Endodermal cell (in vitro differentiated cells): ENCODE data around the gene GAL3ST2. TPM values are rescaled to one million over a fixed set of nuclear protein-coding genes. Genes with fewer than 3 reads are reported as not detected.
A peak's percentile ranks its signal among the peaks of the same experiment; 100 is the strongest.

ENCODE experiments used
- DNase-seq: peaks from one replicate; pipeline ENCODE4 v3.0.0-alpha.2; 2017
- H3K27ac ChIP-seq: 2 replicates; pipeline ENCODE4 v1.5.1; 2013; ENCODE audit warnings: mild to moderate bottlenecking, low read depth, low read length, moderate library complexity
- H3K27me3 ChIP-seq: 2 replicates; pipeline ENCODE4 v1.6.1; 2013; ENCODE audit warnings: mild to moderate bottlenecking, low read length, moderate library complexity; ENCODE audit not compliant: insufficient read depth, control insufficient read depth, poor library complexity, severe bottlenecking
- H3K36me3 ChIP-seq: 2 replicates; pipeline ENCODE4 v1.7.0; 2013; ENCODE audit warnings: mild to moderate bottlenecking, low read length, moderate library complexity; ENCODE audit not compliant: control insufficient read depth, insufficient read depth
- H3K4me1 ChIP-seq: one replicate; pipeline ENCODE4 v1.7.0; 2013; ENCODE audit warnings: low read length; ENCODE audit not compliant: control insufficient read depth, insufficient read depth
- H3K4me3 ChIP-seq: 2 replicates; pipeline ENCODE4 v1.5.1; 2013; ENCODE audit warnings: mild to moderate bottlenecking, low read length, moderate library complexity
- H3K9ac ChIP-seq: 2 replicates; pipeline ENCODE4 v1.6.1; 2013; ENCODE audit warnings: mild to moderate bottlenecking, low read length, moderate library complexity; ENCODE audit not compliant: poor library complexity, severe bottlenecking; ENCODE audit errors: extremely low read depth
- H3K9me3 ChIP-seq: 2 replicates; pipeline ENCODE4 v1.6.1; 2013; ENCODE audit warnings: mild to moderate bottlenecking, low read length, moderate library complexity; ENCODE audit not compliant: control insufficient read depth
- H3K27ac Mint-ChIP-seq: 2 replicates; pipeline ENCODE4 v1.8.0; 2020; ENCODE audit warnings: mixed read lengths
- H3K27me3 Mint-ChIP-seq: 2 replicates; pipeline ENCODE4 v1.8.0; 2021; ENCODE audit warnings: mild to moderate bottlenecking, mixed read lengths; ENCODE audit not compliant: insufficient read depth
- H3K36me3 Mint-ChIP-seq: 2 replicates; pipeline ENCODE4 v1.8.0; 2020; ENCODE audit warnings: low read depth, mixed read lengths
- H3K4me1 Mint-ChIP-seq: 2 replicates; pipeline ENCODE4 v1.8.0; 2020; ENCODE audit warnings: mixed read lengths
- H3K4me3 Mint-ChIP-seq: 2 replicates; pipeline ENCODE4 v1.8.0; 2020; ENCODE audit warnings: mild to moderate bottlenecking, moderate library complexity, mixed read lengths
- H3K9me3 Mint-ChIP-seq: 2 replicates; pipeline ENCODE4 v1.8.0; 2020; ENCODE audit warnings: mild to moderate bottlenecking, mixed read lengths
- CTCF ChIP-seq: fragments of 200-600 bp; sonication (generic); conservative IDR thresholded peaks from 2 replicates; pipeline ENCODE4 v1.5.0; 2021; ENCODE audit warnings: antibody characterized with exemption, mild to moderate bottlenecking
- WGBS, 2 experiments: methylation state at CpG; one replicate each; pipeline versions ENCODE4 v1.1.5 to v1.1.7; 2013; ENCODE audit warnings: missing lambda C conversion rate in 2 of 2, mixed read lengths in 1 of 2; ENCODE audit not compliant: insufficient coverage in 1 of 2, insufficient read length in 1 of 2; 5-methylcytosine and 5-hydroxymethylcytosine counted together
- total RNA-seq, 2 donors: library from RNA; stranded (reverse); fragmentation: NEBNext Ultra II Directional in 1 of 2; extraction: Animal tissue kit (Norgen Biotek cat#: 25700) in 1 of 2; gene quantifications; 2 replicates in 1 of 2; 3 replicates in 1 of 2; pipeline ENCODE4 v1.2.1, GENCODE V29; 2021

The GAL3ST2 gene
- total RNA-seq, 2 donors from 2014 or later = 0.57 to 0.91 TPM

- 85 to 88% methylated on average over 7 to 20 of the region's 20 CpGs for WGBS, 2 experiments
- H3K4me1 Mint-ChIP-seq = peaks cover 4% of the 10 kb centered on the region
- DNase-seq = peak; percentile 38
Measured at GRCh38 chr2:241813644-241814392, 37.2 kb downstream of the GAL3ST2 start.

GRCh38 chr2:241814393-241814642 is 37.7 kb downstream of the GAL3ST2 start:
- Mint-ChIP-seq H3K27me3 (no peaks in the 10 kb centered on the region), H3K4me1 (peaks cover 4% of the 10 kb centered on the region), H3K27ac (no peak overlapping the region), H3K9me3 (no peaks in the 10 kb centered on the region), H3K4me3 (no peak overlapping the region), H3K36me3 (no peaks in the 10 kb centered on the region)
- 88 to 93% methylated on average over 6 to 17 of the region's 17 CpGs for WGBS, 2 experiments
- Histone ChIP-seq H3K4me3 (no peak overlapping the region), H3K27me3 (no peaks in the 10 kb centered on the region), H3K36me3 (no peaks in the 10 kb centered on the region), H3K4me1 (no peaks in the 10 kb centered on the region), H3K9me3 (no peaks in the 10 kb centered on the region), H3K9ac (no peak overlapping the region), H3K27ac (no peak overlapping the region)
- DNase-seq = peak; percentile 41
- TF ChIP-seq CTCF = no peak

More at GRCh38 chr2:241813644-241814392, 37.2 kb downstream of the GAL3ST2 start:
- Mint-ChIP-seq H3K27me3 (no peaks in the 10 kb centered on the region), H3K27ac (no peak overlapping the region), H3K4me3 (no peak overlapping the region), H3K36me3 (no peaks in the 10 kb centered on the region), H3K9me3 (no peaks in the 10 kb centered on the region)
- Histone ChIP-seq H3K27ac (no peak overlapping the region), H3K36me3 (no peaks in the 10 kb centered on the region), H3K9me3 (no peaks in the 10 kb centered on the region), H3K4me1 (no peaks in the 10 kb centered on the region), H3K9ac (no peak overlapping the region), H3K4me3 (no peak overlapping the region), H3K27me3 (no peaks in the 10 kb centered on the region)
- TF ChIP-seq CTCF = no peak

- H3K4me3 ChIP-seq = no peak overlapping the region
- no peaks in the 10 kb centered on the region for H3K36me3 ChIP-seq
- DNase-seq = peak; percentile 44
- Mint-ChIP-seq H3K27ac (peak overlapping the region; percentile 10), H3K9me3 (no peaks in the 10 kb centered on the region), H3K4me1 (peaks cover 4% of the 10 kb centered on the region), H3K27me3 (no peaks in the 10 kb centered on the region), H3K36me3 (no peaks in the 10 kb centered on the region), H3K4me3 (no peak overlapping the region)
- WGBS, 2 experiments = 92 to 93% methylated on average over 38 to 52 of the region's 52 CpGs
- H3K9me3 ChIP-seq = no peaks in the 10 kb centered on the region
- H3K27me3 ChIP-seq = no peaks in the 10 kb centered on the region
- no peak overlapping the region for H3K9ac ChIP-seq
- H3K27ac ChIP-seq = no peak overlapping the region
- H3K4me1 ChIP-seq = no peaks in the 10 kb centered on the region
- TF ChIP-seq CTCF = no peak
Measured at GRCh38 chr2:241814643-241815476, 38.2 kb downstream of the GAL3ST2 start.
